GM12864 (cell line): ENCODE measurements around the gene FBP2.

Experiments used
- DNase-seq: peaks from one replicate; pipeline ENCODE4 v3.0.0-alpha.2; 2011; ENCODE audit warnings: low read depth
- H3K4me3 ChIP-seq: 2 replicates; pipeline ENCODE4 v1.5.1; 2011; ENCODE audit warnings: mild to moderate bottlenecking, low read depth, low read length, control low read depth
- CTCF ChIP-seq: IDR thresholded peaks from 2 replicates; pipeline ENCODE4 v1.5.1; 2011; ENCODE audit warnings: low read depth, mild to moderate bottlenecking, moderate library complexity, low read length, control low read depth, inconsistent platforms; ENCODE audit errors: missing control alignments

FBP2 gene

GRCh38 chr9:94610181-94610606 lies 16.6 kb upstream of the FBP2 start:
- no peak for DNase-seq
- no peak overlapping the region for H3K4me3 ChIP-seq
- no peak for TF ChIP-seq CTCF

GRCh38 chr9:94607423-94607691 lies 13.7 kb upstream of the FBP2 start:
- no peak for TF ChIP-seq CTCF
- no peak for DNase-seq
- no peak overlapping the region for H3K4me3 ChIP-seq

GRCh38 chr9:94606646-94607422 lies 13.2 kb upstream of the FBP2 start:
- no peak overlapping the region for H3K4me3 ChIP-seq
- no peak for DNase-seq
- TF ChIP-seq CTCF = no peak

- peak; percentile 87 for TF ChIP-seq CTCF
- H3K4me3 ChIP-seq = no peak overlapping the region
- peak; percentile 10 for DNase-seq
Observed at GRCh38 chr9:94603259-94604160, 9.9 kb upstream of the FBP2 start.

- TF ChIP-seq CTCF = no peak
- DNase-seq = no peak
- no peak overlapping the region for H3K4me3 ChIP-seq
Observed at GRCh38 chr9:94602666-94603065, 9.0 kb upstream of the FBP2 start.

- no peak for TF ChIP-seq CTCF
- no peak for DNase-seq
- H3K4me3 ChIP-seq = no peak overlapping the region
Observed at GRCh38 chr9:94600715-94601114, 7.1 kb upstream of the FBP2 start.

GRCh38 chr9:94600258-94600657 lies 6.6 kb upstream of the FBP2 start:
- no peak for DNase-seq
- no peak for TF ChIP-seq CTCF
- no peak overlapping the region for H3K4me3 ChIP-seq
